Tibial artery (tissue), 4 donors: ENCODE measurements around the gene OR4S1.

ENCODE experiments used
- DNase-seq, 2 donors: peaks; one replicate each; pipeline ENCODE4 v3.0.0-alpha.2; 2019
- H3K27ac ChIP-seq, 2 donors: fragments of 200-600 bp; sonication (generic) in 1 of 2; 1 replicate in 1 of 2; 2 replicates in 1 of 2; pipeline ENCODE4 v1.5.1; 2018 to 2019; ENCODE audit warnings: mild to moderate bottlenecking in 1 of 2
- H3K27me3 ChIP-seq, 2 donors: fragments of 200-600 bp; sonication (generic) in 1 of 2; one replicate each; pipeline versions ENCODE4 v1.5.1 to v1.6.0; 2016 to 2019
- H3K36me3 ChIP-seq, 3 donors: fragments of 200-600 bp; sonication (generic) in 2 of 3; one replicate each; pipeline ENCODE4 v1.5.1; 2016 to 2019; ENCODE audit warnings: mild to moderate bottlenecking in 2 of 3
- H3K4me1 ChIP-seq, 4 donors: fragments of 200-600 bp; sonication (generic) in 2 of 4; 1 replicate in 3 of 4; 2 replicates in 1 of 4; pipeline ENCODE4 v1.5.1; 2016 to 2019
- H3K4me3 ChIP-seq, 2 donors: fragments of 200-600 bp; sonication (generic) in 1 of 2; 1 replicate in 1 of 2; 2 replicates in 1 of 2; pipeline ENCODE4 v1.5.1; 2018 to 2019; ENCODE audit warnings: mild to moderate bottlenecking in 2 of 2
- H3K9me3 ChIP-seq, 3 donors: fragments of 200-600 bp; sonication (generic) in 1 of 3; one replicate each; pipeline ENCODE4 v1.5.1; 2016 to 2019
- CTCF ChIP-seq, 2 experiments: fragments of 200-600 bp in 1 of 2; fragments of 450-650 bp in 1 of 2; IDR thresholded peaks; one replicate each; pipeline ENCODE4 v1.5.1; 2017 to 2019; ENCODE audit warnings: antibody characterized with exemption in 2 of 2, mild to moderate bottlenecking in 1 of 2, moderate library complexity in 1 of 2
- intact Hi-C: fragments of 100-400 bp; cut with DNase I; formaldehyde crosslinking; loops from one replicate; pipeline ENCODE4 v1.15.0; 2023; ENCODE audit warnings: low total_unique reads

Gene OR4S1

GRCh38 chr11:48305923-48306322, at the start of gene OR4S1:
OR4S1 (plus strand) TSS chr11:48306223; CDS start chr11:48306223, 0 bp downstream.
- H3K27ac ChIP-seq: no peak within 1 kb of the TSS
- no peaks in the 10 kb centered on the region for H3K36me3 ChIP-seq
- no peak for TF ChIP-seq CTCF (IDR thresholded peaks at IDR 0.05)
- no peak within 1 kb of the TSS for H3K4me3 ChIP-seq
- intact Hi-C loops: no loop called here
- DNase-seq: no peak
- H3K9me3 ChIP-seq: no peaks in the 10 kb centered on the region
- no peaks in the 10 kb centered on the region for H3K27me3 ChIP-seq
- H3K4me1 ChIP-seq: no peaks in the 10 kb centered on the region

DNA sequence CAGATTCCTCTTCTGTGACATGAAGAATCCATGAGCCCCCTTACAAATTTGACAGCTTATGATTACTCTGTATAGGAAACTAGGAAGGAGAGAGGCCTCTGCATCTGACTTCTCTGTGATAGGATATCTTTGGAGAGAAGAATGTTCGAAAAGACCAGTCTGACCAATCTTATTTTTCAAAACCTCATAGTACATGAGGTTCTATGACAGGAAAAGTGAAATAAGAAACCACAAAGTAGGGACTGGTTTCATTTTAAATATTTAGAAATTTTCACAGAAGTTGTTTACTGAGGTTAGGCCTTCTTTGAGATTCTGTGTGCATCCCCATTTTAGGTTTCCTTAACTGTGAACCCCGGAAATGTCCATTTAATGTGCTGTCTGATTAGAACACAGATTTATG, 44.4 kb upstream of the OR4S1 start:
- H3K27me3 ChIP-seq: no peaks in the 10 kb centered on the region
- no peak for DNase-seq
- H3K36me3 ChIP-seq: no peaks in the 10 kb centered on the region
- no peaks in the 10 kb centered on the region for H3K4me1 ChIP-seq
- intact Hi-C loops: no loop called here
- no peak for TF ChIP-seq CTCF (IDR thresholded peaks at IDR 0.05)
- no peaks in the 10 kb centered on the region for H3K9me3 ChIP-seq
- H3K27ac ChIP-seq: no peak overlapping the region
- no peak overlapping the region for H3K4me3 ChIP-seq

DNA sequence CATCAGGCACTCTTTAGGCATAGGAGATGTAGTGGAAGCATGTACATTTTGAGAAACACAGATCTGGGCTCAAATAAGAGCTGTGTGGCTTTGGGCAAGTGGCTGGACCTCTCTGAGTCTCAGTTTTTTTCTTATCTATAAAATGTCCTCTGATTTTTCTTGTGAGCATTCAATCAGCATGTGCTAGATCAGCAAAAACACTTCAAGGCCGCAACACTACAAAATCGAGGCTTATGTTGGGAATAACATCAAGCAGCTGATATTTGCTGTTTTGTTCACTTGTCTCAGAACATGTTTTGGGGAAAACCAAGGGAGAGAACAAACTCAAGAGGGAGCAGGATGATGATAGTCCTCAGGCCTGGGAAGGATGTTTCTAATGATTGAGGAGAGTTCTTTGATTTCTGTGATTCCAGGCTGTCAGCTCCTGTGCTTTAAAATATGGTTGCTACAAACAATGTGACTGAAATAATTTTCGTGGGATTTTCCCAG, 42.6 kb upstream of the OR4S1 start, which contains the start of gene OR4X1:
OR4X1 (plus strand) TSS at position 439 of the 489 bp plus-strand sequence; CDS start at position 439, 0 bp downstream.
- Histone ChIP-seq H3K27me3 (no peaks in the 10 kb centered on the region), H3K4me1 (no peaks in the 10 kb centered on the region), H3K4me3 (no peak within 1 kb of the TSS), H3K9me3 (no peaks in the 10 kb centered on the region), H3K27ac (no peak within 1 kb of the TSS), H3K36me3 (no peaks in the 10 kb centered on the region)
- intact Hi-C loops: no loop called here
- TF ChIP-seq CTCF (IDR thresholded peaks at IDR 0.05): no peak
- no peak for DNase-seq

DNA sequence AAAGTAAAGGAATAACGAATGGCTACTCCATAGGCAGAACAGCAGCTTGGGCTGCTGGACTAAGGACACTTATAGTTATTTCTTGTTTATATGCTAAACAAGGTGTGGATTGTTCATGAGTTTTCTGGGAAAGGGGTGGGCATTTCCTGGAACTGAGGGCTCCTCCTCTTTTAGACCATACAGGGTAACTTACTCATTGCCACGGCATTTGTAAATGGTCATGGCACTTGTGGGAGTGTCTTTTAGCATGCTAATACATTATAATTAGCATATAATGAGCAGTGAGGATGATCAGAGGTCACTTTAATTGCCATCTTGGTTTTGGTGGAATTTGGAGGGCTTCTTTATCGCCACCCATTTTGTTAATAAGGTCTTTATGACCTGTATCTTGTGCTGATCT, 35.4 kb upstream of the OR4S1 start:
- H3K4me1 ChIP-seq: no peaks in the 10 kb centered on the region
- no peak for DNase-seq
- no peaks in the 10 kb centered on the region for H3K27me3 ChIP-seq
- no peaks in the 10 kb centered on the region for H3K9me3 ChIP-seq
- no peaks in the 10 kb centered on the region for H3K36me3 ChIP-seq
- intact Hi-C loops: no loop called here
- H3K27ac ChIP-seq: no peak overlapping the region
- no peak overlapping the region for H3K4me3 ChIP-seq
- TF ChIP-seq CTCF (IDR thresholded peaks at IDR 0.05): no peak

GRCh38 chr11:48272606-48273005, 33.4 kb upstream of the OR4S1 start:
- no peak overlapping the region for H3K27ac ChIP-seq
- DNase-seq: no peak
- no peaks in the 10 kb centered on the region for H3K36me3 ChIP-seq
- H3K4me3 ChIP-seq: no peak overlapping the region
- H3K4me1 ChIP-seq: no peaks in the 10 kb centered on the region
- no peaks in the 10 kb centered on the region for H3K27me3 ChIP-seq
- intact Hi-C loops: no loop called here
- H3K9me3 ChIP-seq: no peaks in the 10 kb centered on the region
- TF ChIP-seq CTCF (IDR thresholded peaks at IDR 0.05): no peak
